Measurements from ENCODE around the gene GPATCH11.

DNA sequence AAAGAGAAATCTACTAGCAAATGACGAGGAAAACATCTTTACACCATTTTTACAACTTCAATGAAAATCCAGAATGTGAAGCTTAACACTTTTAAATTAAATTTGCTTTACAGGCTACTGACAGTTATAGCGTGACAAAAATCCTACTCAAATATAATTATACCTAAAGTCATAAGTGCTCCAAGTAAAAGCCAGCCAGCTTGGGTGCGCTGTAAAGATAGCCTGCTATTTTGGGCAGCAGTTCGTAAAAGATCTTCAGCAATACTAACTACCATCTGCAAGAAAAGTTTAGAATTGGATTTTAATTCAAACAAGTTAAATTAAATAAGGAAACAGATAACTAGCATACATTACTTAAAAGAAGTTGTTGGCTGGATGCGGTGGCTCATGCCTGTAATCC is 22.5 kb upstream of the GPATCH11 start:
- TF ChIP-seq TOX (CRISPR knock-in tag; IDR thresholded peaks at IDR 0.05; ENCODE audit: borderline replicate concordance) (no peak), BACH2 (CRISPR knock-in tag; IDR thresholded peaks at IDR 0.05; ENCODE audit: borderline replicate concordance) (no peak), RARB (CRISPR knock-in tag; IDR thresholded peaks at IDR 0.05) (no peak), ZFP3 (CRISPR knock-in tag; IDR thresholded peaks at IDR 0.05) (no peak), ZFP30 (CRISPR knock-in tag; IDR thresholded peaks at IDR 0.05) (no peak), GLIS3 (CRISPR knock-in tag; IDR thresholded peaks at IDR 0.05) (no peak), ARNTL (CRISPR knock-in tag; IDR thresholded peaks at IDR 0.05; ENCODE audit: borderline replicate concordance, low read depth) (no peak)
- TF ChIP-seq, protein P1, sequence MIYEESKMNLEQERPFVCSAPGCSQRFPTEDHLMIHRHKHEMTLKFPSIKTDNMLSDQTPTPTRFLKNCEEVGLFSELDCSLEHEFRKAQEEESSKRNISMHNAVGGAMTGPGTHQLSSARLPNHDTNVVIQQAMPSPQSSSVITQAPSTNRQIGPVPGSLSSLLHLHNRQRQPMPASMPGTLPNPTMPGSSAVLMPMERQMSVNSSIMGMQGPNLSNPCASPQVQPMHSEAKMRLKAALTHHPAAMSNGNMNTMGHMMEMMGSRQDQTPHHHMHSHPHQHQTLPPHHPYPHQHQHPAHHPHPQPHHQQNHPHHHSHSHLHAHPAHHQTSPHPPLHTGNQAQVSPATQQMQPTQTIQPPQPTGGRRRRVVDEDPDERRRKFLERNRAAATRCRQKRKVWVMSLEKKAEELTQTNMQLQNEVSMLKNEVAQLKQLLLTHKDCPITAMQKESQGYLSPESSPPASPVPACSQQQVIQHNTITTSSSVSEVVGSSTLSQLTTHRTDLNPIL (CRISPR knock-in tag; IDR thresholded peaks at IDR 0.05; ENCODE audit: low read depth) = no peak
- TF ChIP-seq, protein P2, sequence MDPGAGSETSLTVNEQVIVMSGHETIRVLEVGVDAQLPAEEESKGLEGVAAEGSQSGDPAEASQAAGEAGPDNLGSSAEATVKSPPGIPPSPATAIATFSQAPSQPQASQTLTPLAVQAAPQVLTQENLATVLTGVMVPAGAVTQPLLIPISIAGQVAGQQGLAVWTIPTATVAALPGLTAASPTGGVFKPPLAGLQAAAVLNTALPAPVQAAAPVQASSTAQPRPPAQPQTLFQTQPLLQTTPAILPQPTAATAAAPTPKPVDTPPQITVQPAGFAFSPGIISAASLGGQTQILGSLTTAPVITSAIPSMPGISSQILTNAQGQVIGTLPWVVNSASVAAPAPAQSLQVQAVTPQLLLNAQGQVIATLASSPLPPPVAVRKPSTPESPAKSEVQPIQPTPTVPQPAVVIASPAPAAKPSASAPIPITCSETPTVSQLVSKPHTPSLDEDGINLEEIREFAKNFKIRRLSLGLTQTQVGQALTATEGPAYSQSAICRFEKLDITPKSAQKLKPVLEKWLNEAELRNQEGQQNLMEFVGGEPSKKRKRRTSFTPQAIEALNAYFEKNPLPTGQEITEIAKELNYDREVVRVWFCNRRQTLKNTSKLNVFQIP (CRISPR knock-in tag; IDR thresholded peaks at IDR 0.05; ENCODE audit: borderline replicate concordance, low read depth) = no peak

All from SK-N-SH treated with all-trans-retinoic acid at 6 μM for 48 hours (cell line).